Astrocyte (in vitro differentiated cells and primary cell): ENCODE data around the gene CYP2U1.

ENCODE experiments used
- EZH2 ChIP-seq: IDR thresholded peaks from 2 replicates; pipeline ENCODE4 v1.6.1; 2012; ENCODE audit warnings: mild to moderate bottlenecking, low read length, inconsistent platforms; ENCODE audit not compliant: insufficient read depth
- TF ChIP-seq, protein P1 (sequence below): IDR thresholded peaks from 2 replicates; pipeline ENCODE4 v1.5.1; 2011; ENCODE audit warnings: low read depth, mild to moderate bottlenecking, inconsistent platforms, low read length, moderate library complexity; ENCODE audit not compliant: insufficient read depth

GRCh38 chr4:107916623-107917022 lies 14.7 kb upstream of the CYP2U1 start:
- TF ChIP-seq, protein P1, sequence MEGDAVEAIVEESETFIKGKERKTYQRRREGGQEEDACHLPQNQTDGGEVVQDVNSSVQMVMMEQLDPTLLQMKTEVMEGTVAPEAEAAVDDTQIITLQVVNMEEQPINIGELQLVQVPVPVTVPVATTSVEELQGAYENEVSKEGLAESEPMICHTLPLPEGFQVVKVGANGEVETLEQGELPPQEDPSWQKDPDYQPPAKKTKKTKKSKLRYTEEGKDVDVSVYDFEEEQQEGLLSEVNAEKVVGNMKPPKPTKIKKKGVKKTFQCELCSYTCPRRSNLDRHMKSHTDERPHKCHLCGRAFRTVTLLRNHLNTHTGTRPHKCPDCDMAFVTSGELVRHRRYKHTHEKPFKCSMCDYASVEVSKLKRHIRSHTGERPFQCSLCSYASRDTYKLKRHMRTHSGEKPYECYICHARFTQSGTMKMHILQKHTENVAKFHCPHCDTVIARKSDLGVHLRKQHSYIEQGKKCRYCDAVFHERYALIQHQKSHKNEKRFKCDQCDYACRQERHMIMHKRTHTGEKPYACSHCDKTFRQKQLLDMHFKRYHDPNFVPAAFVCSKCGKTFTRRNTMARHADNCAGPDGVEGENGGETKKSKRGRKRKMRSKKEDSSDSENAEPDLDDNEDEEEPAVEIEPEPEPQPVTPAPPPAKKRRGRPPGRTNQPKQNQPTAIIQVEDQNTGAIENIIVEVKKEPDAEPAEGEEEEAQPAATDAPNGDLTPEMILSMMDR: no peak
- no peak for TF ChIP-seq EZH2
